Glutamatergic neuron (in vitro differentiated cells): ENCODE results near the gene RAP1GAP2. TPM values are rescaled to one million over a fixed set of nuclear protein-coding genes. Genes with fewer than 3 reads are reported as not detected.

Experiments used
- DNase-seq: peaks from one replicate; pipeline ENCODE4 v3.0.0; 2022
- H3K27ac Mint-ChIP-seq: one replicate; pipeline ENCODE4 v1.8.0; 2020; ENCODE audit warnings: mild to moderate bottlenecking, mixed read lengths, inconsistent platforms; ENCODE audit not compliant: unreplicated experiment
- H3K27me3 Mint-ChIP-seq: one replicate; pipeline ENCODE4 v1.8.0; 2020; ENCODE audit warnings: mild to moderate bottlenecking, moderate library complexity, mixed read lengths, inconsistent platforms; ENCODE audit not compliant: unreplicated experiment
- H3K36me3 Mint-ChIP-seq: one replicate; pipeline ENCODE4 v1.8.0; 2020; ENCODE audit warnings: mild to moderate bottlenecking, mixed read lengths, inconsistent platforms; ENCODE audit not compliant: unreplicated experiment
- H3K4me1 Mint-ChIP-seq: one replicate; pipeline ENCODE4 v1.8.0; 2020; ENCODE audit warnings: mild to moderate bottlenecking, low read depth, mixed read lengths, inconsistent platforms; ENCODE audit not compliant: unreplicated experiment
- H3K4me3 Mint-ChIP-seq: one replicate; pipeline ENCODE4 v1.8.0; 2020; ENCODE audit warnings: mild to moderate bottlenecking, mixed read lengths, inconsistent platforms; ENCODE audit not compliant: unreplicated experiment
- H3K9me3 Mint-ChIP-seq: one replicate; pipeline ENCODE4 v1.8.0; 2020; ENCODE audit warnings: mild to moderate bottlenecking, moderate library complexity, mixed read lengths, inconsistent platforms; ENCODE audit not compliant: unreplicated experiment
- total RNA-seq: library from RNA; stranded (reverse); fragmentation: NEBNext Ultra II Directional; extraction: Animal tissue kit (Norgen Biotek cat#: 25700); gene quantifications from one replicate; pipeline ENCODE4 v1.2.1, GENCODE V29; 2021; ENCODE audit not compliant: unreplicated experiment
- TF ChIP-seq, protein P1 (sequence below): fragments of 200-600 bp; sonication (generic); IDR thresholded peaks from one replicate; pipeline ENCODE4 v1.5.0; 2021; ENCODE audit not compliant: partially characterized antibody, unreplicated experiment

Gene RAP1GAP2
- total RNA-seq, 1 donor from 2014 or later: 86.0 TPM

DNA sequence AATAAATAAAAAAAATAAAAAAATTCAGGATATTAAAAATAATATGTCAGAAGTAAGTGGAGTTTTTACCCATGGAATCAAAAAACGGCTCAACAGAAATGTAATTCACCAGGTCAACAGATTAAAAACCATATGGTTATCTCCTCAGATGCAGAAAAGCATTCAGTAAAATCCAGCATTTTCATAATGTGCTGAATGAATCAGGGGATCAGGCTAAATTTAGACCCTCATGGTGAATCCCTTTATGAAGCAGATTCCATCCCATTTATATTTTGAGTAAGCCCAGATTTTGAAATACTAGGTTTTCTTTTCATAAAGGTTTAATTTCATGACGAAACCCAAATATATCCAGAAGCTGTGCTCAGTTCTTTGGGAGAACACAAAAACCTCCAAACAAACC lies 182.8 kb downstream of the RAP1GAP2 start:
- Mint-ChIP-seq H3K9me3 (peaks cover 3% of the 10 kb centered on the region), H3K27me3 (peaks cover 3% of the 10 kb centered on the region), H3K27ac (no peak overlapping the region), H3K4me3 (no peak overlapping the region), H3K4me1 (peaks cover 9% of the 10 kb centered on the region), H3K36me3 (peaks cover 5% of the 10 kb centered on the region)
- DNase-seq: no peak
- TF ChIP-seq, protein P1, sequence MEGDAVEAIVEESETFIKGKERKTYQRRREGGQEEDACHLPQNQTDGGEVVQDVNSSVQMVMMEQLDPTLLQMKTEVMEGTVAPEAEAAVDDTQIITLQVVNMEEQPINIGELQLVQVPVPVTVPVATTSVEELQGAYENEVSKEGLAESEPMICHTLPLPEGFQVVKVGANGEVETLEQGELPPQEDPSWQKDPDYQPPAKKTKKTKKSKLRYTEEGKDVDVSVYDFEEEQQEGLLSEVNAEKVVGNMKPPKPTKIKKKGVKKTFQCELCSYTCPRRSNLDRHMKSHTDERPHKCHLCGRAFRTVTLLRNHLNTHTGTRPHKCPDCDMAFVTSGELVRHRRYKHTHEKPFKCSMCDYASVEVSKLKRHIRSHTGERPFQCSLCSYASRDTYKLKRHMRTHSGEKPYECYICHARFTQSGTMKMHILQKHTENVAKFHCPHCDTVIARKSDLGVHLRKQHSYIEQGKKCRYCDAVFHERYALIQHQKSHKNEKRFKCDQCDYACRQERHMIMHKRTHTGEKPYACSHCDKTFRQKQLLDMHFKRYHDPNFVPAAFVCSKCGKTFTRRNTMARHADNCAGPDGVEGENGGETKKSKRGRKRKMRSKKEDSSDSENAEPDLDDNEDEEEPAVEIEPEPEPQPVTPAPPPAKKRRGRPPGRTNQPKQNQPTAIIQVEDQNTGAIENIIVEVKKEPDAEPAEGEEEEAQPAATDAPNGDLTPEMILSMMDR: no peak

DNA sequence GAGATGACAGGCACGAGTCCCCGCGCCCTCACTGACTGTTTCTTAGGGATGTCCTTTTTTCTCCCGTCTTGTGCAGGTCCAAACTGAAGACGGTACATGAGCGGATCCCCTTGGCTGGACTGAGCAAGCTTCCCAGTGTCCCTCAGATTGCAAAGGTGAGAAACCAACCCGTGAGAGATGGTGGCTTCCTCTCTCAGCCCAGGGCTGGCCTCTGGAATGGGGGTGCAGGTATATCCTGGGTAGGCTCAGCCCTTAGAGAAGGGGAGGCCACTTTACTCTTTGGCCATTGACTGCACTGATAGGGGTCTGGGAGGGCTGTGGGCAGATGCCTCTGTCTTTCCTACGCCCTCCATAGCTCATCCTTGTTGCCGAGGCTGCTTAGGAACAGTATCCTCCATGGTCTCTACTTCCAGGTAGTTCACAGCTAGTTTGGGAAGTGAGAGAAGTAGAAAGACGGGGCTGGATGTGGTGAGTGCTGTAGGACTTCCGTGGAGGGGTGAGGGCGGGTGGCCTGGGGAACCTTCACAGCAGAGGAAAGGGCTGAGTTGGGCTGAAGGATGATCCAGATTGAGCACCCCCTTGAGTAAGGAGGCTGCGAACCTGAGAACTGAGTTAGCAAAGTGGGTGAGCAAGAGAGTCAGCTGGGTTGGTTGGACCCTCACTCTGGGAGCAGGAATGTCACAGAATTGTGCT lies 184.1 kb downstream of the RAP1GAP2 start:
- H3K27ac Mint-ChIP-seq: peak overlapping the region; percentile 36

DNA sequence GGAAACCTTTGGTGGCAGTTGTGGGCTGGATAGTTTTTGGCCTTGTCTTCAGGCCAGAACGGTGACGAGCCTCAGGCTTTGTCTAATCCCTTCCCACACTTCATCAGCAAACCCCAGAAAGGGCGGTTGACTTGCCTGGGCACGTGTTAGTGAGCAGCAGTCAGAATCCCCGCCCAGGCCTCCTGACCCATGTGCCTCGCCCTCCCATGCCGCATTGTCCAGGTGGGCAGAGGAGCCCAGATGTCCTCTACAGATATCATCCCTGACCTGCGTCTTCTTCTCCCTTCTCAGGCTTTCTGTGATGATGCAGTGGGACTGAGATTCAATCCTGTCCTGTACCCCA lies 184.6 kb downstream of the RAP1GAP2 start:
- no peak overlapping the region for H3K27ac Mint-ChIP-seq

More for the DNA sequence above, 184.1 kb downstream of the RAP1GAP2 start:
- Mint-ChIP-seq H3K9me3 (peaks cover 3% of the 10 kb centered on the region), H3K4me1 (peaks cover 9% of the 10 kb centered on the region), H3K36me3 (peaks cover 5% of the 10 kb centered on the region), H3K4me3 (no peak overlapping the region), H3K27me3 (peaks cover 3% of the 10 kb centered on the region)
- TF ChIP-seq, protein P1: no peak
- DNase-seq: no peak

DNA sequence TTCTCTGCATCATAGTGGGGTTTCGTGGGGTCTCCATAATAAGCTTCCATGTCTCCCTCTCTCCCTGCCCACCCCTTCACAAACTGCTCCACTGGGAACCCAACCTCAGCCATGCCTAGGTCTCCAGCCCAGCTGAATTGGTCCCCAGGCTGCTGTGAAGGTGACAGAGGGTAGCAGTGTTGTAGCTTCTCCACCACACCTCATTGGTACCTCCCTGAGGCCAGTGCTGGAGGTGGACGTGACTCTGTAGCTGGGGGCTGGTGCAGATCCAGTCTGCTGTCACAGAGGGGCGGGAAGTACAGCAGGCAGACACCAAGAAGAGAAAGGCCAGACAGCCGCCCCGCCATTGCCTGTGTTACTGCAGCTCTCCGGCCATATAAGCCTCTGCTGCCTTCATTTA lies 185.1 kb downstream of the RAP1GAP2 start:
- Mint-ChIP-seq H3K4me3 (no peak overlapping the region), H3K27me3 (peaks cover 3% of the 10 kb centered on the region), H3K9me3 (peaks cover 3% of the 10 kb centered on the region), H3K4me1 (peaks cover 5% of the 10 kb centered on the region), H3K36me3 (peaks cover 5% of the 10 kb centered on the region), H3K27ac (no peak overlapping the region)
- TF ChIP-seq, protein P1: no peak
- no peak for DNase-seq

More for the DNA sequence above, 184.6 kb downstream of the RAP1GAP2 start:
- Mint-ChIP-seq H3K4me1 (peaks cover 5% of the 10 kb centered on the region), H3K4me3 (no peak overlapping the region), H3K27me3 (peaks cover 3% of the 10 kb centered on the region), H3K9me3 (peaks cover 3% of the 10 kb centered on the region), H3K36me3 (peaks cover 5% of the 10 kb centered on the region)
- TF ChIP-seq, protein P1: no peak
- DNase-seq: no peak

DNA sequence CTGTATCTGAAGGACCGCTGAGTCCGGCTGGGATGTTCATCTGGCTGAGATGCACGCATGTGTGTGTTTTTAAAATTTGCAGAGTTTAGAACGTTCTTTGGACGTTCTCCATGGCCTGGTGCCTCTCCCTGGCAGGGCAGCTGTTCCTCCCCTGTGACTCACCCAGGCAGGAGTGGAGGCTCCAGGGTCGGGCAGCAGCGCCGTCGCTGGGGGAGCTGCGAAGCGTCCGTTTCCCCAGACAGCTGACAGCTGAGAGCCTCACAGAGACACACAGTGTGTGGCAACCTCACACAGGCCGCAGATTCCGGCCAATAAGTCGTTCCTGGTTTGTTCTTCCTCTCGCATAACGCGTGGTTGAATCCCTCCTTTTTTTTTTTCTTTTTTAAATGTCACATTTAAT lies 186.6 kb downstream of the RAP1GAP2 start:
- Mint-ChIP-seq H3K27ac (no peak overlapping the region), H3K36me3 (peaks cover 9% of the 10 kb centered on the region), H3K27me3 (peaks cover 3% of the 10 kb centered on the region), H3K4me3 (no peak overlapping the region), H3K9me3 (peaks cover 6% of the 10 kb centered on the region), H3K4me1 (peaks cover 9% of the 10 kb centered on the region)
- TF ChIP-seq, protein P1: no peak
- DNase-seq: no peak
